ENCODE measurements around the gene PPP4R3A.

DNA sequence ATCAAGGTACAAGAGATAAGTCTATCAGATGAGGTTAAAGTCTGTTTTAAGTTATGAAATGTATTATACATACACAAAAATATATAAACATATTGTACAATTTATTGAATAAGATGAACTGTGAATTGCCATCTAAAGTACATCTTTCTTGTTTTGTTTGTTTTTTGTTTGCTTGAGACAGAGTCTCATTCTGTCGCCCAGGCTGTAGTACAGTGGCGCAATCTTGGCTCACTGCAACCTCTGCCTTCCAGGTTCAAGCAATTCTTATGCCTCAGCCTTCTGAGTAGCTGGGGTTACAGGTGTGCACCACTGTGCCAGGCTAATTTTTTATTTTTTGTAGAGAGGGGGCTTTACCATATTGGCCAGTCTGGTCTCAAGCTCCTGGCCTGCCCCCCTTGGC, 10.0 kb upstream of the PPP4R3A start:
- TF ChIP-seq, protein P1, sequence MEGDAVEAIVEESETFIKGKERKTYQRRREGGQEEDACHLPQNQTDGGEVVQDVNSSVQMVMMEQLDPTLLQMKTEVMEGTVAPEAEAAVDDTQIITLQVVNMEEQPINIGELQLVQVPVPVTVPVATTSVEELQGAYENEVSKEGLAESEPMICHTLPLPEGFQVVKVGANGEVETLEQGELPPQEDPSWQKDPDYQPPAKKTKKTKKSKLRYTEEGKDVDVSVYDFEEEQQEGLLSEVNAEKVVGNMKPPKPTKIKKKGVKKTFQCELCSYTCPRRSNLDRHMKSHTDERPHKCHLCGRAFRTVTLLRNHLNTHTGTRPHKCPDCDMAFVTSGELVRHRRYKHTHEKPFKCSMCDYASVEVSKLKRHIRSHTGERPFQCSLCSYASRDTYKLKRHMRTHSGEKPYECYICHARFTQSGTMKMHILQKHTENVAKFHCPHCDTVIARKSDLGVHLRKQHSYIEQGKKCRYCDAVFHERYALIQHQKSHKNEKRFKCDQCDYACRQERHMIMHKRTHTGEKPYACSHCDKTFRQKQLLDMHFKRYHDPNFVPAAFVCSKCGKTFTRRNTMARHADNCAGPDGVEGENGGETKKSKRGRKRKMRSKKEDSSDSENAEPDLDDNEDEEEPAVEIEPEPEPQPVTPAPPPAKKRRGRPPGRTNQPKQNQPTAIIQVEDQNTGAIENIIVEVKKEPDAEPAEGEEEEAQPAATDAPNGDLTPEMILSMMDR (IDR thresholded peaks at IDR 0.05), result no peak
- no peak for TF ChIP-seq POLR2A (IDR thresholded peaks at IDR 0.05)

Measured in adrenal gland (tissue), 5 donors.